Fibroblast of villous mesenchyme (primary cell): ENCODE results near the gene PCDHGA4. TPM values are rescaled to one million over a fixed set of nuclear protein-coding genes. Genes with fewer than 3 reads are reported as not detected.

ENCODE experiments used
- DNase-seq: peaks from one replicate; pipeline ENCODE4 v3.0.0-alpha.2; 2010; ENCODE audit warnings: low read depth
- H3K4me3 ChIP-seq: 2 replicates; pipeline ENCODE4 v1.5.1; 2011; ENCODE audit warnings: low read depth, mild to moderate bottlenecking, low read length
- CTCF ChIP-seq: IDR thresholded peaks from 2 replicates; pipeline ENCODE4 v1.5.1; 2012; ENCODE audit warnings: low read depth, mild to moderate bottlenecking, low read length; ENCODE audit not compliant: insufficient read depth
- total RNA-seq: library from RNA; depleted of rRNA; stranded (reverse); fragments of >200 nt; gene quantifications from 2 replicates; pipeline ENCODE4 v1.2.3, GENCODE V29; 2012

Gene PCDHGA4
- total RNA-seq, 1 donor: 7.3 TPM

- DNase-seq: no peak
- peak overlapping the region; percentile 53 for H3K4me3 ChIP-seq
- TF ChIP-seq CTCF: no peak
Measured at GRCh38 chr5:141355641-141356040, 820 bp downstream of the PCDHGA4 start.

- DNase-seq: no peak
- TF ChIP-seq CTCF: no peak
- no peak overlapping the region for H3K4me3 ChIP-seq
Measured at GRCh38 chr5:141356133-141356532, 1.3 kb downstream of the PCDHGA4 start.

- no peak for TF ChIP-seq CTCF
- H3K4me3 ChIP-seq: no peak overlapping the region
- DNase-seq: no peak
Measured at GRCh38 chr5:141356950-141357349, 2.1 kb downstream of the PCDHGA4 start.

- peak; percentile 51 for DNase-seq
- TF ChIP-seq CTCF: peak; percentile 40
- peak within 1 kb of the TSS; percentile 48 for H3K4me3 ChIP-seq
Measured at GRCh38 chr5:141359790-141360426, 5.1 kb downstream of the PCDHGA4 start, which contains the start of gene PCDHGB2. PCDHGB2 (plus strand) TSS chr5:141359994; CDS start chr5:141360136, 142 bp downstream.

- TF ChIP-seq CTCF: no peak
- DNase-seq: no peak
- no peak overlapping the region for H3K4me3 ChIP-seq
Measured at GRCh38 chr5:141360685-141361084, 5.9 kb downstream of the PCDHGA4 start.

- H3K4me3 ChIP-seq: no peak overlapping the region
- TF ChIP-seq CTCF: no peak
- DNase-seq: no peak
Measured at GRCh38 chr5:141362719-141363118, 7.9 kb downstream of the PCDHGA4 start.
